NT2/D1 (cell line): Measurements from ENCODE around the gene PAXIP1.
"Not testable (repeated sequence)": the region's sequence is repeated elsewhere in the genome, so short reads cannot be mapped to it uniquely, and the experiment has no call there.

ENCODE experiments used
- DNase-seq: peaks from one replicate; pipeline ENCODE4 v3.0.0-alpha.2; 2011; ENCODE audit warnings: low read depth, low spot score
- H3K27me3 ChIP-seq: 2 replicates; pipeline ENCODE4 v1.6.0; 2011; ENCODE audit warnings: mild to moderate bottlenecking; ENCODE audit not compliant: insufficient read length, insufficient read depth
- H3K36me3 ChIP-seq: 2 replicates; pipeline ENCODE4 v1.6.1; 2011; ENCODE audit warnings: mild to moderate bottlenecking, low read length, mixed read lengths; ENCODE audit not compliant: insufficient read depth, insufficient read length
- H3K4me1 ChIP-seq: 2 replicates; pipeline ENCODE4 v1.5.1; 2011; ENCODE audit not compliant: insufficient read depth, insufficient read length
- H3K4me3 ChIP-seq: 2 replicates; pipeline ENCODE4 v1.5.1; 2011; ENCODE audit warnings: low read depth; ENCODE audit not compliant: insufficient read length
- H3K9ac ChIP-seq: 2 replicates; pipeline ENCODE4 v1.6.0; 2011; ENCODE audit warnings: low read depth; ENCODE audit not compliant: insufficient read length
- H3K9me3 ChIP-seq: 2 replicates; pipeline ENCODE4 v1.5.1; 2011; ENCODE audit warnings: mild to moderate bottlenecking, low read length; ENCODE audit not compliant: insufficient read depth
- SUZ12 ChIP-seq: IDR thresholded peaks from 2 replicates; pipeline ENCODE4 v1.6.1; 2011; ENCODE audit not compliant: insufficient read length, insufficient read depth; ENCODE audit errors: extremely low read depth
- YY1 ChIP-seq: IDR thresholded peaks from 2 replicates; pipeline ENCODE4 v1.6.1; 2011; ENCODE audit not compliant: insufficient read length, insufficient read depth
- ZNF274 ChIP-seq: IDR thresholded peaks from 2 replicates; pipeline ENCODE4 v1.6.1; 2011; ENCODE audit warnings: mild to moderate bottlenecking, low read depth, low read length

PAXIP1 gene

DNA sequence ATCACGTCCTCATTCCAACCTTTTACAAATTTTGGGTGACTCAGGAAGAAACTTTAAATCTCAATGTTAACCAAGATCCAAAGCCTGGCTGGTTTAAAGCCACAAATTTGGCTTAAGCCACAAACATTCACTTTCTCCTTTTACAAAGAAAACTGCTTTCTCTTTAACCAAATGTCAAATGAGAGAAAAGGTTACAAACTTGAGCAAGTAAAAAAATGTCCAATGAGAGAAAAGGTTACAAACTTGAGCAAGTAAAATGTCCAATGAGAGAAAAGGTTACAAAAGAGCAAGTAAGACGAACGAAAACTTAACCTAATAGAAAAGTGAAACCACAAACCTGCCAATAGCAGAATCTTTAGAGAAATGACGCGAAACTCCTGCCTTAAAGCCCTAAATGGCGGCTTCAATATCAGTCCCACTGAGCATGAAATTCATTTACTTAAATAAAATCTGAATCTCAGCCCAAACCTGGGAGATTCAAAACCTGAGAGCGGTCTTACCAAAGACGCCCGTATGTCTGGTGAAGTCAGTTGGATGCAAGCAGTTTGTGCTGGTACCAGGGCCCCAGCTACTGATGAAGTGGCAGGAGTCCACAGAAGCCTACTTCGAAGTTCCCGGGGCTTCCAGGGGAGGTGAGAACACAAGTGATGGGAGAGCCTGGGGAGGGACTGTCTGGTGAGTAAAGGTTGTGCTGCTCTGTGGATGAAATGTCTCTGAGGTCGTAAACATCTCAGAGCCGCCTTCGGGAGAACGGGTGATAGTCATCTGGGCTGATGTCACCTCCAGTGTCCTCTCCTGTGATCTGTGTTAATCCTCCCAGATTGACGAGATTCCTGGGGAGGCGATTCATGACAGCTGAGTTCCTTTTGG is 74.6 kb downstream of the PAXIP1 start:
- H3K9ac ChIP-seq = no peak overlapping the region
- DNase-seq = no peak
- H3K4me3 ChIP-seq = peak overlapping the region; percentile 3

DNA sequence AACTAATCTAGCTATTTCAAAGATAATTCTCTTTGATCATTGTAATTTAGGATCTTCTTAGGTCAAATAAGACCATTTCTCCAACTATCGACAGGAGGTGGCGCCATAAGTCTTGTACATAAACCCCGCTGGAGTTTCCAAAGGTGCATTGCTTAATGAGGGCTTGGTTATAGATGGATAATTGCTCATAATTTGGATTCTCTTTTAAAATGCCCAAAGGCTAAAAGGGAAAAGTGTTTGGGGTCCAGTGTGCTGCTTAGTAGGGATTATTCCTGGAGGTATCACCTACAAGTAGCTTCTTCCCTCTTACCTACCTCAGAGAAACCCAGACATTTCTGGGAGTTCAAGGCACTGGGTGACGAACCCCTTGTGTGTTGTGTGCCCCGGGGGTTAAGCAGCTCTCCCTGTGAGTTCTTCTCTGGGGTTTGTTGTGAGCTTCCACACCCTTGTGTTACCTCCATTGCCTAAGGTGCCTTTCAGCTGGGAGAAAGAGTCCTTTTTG is 75.2 kb downstream of the PAXIP1 start:
- no peaks in the 10 kb centered on the region for H3K36me3 ChIP-seq
- H3K9me3 ChIP-seq = peaks cover 12% of the 10 kb centered on the region
- no peak overlapping the region for H3K4me3 ChIP-seq
- no peak for TF ChIP-seq YY1
- TF ChIP-seq ZNF274 = no peak
- TF ChIP-seq SUZ12 = no peak
- no peaks in the 10 kb centered on the region for H3K27me3 ChIP-seq
- no peak overlapping the region for H3K9ac ChIP-seq
- H3K4me1 ChIP-seq = peaks cover 5% of the 10 kb centered on the region
- DNase-seq = peak; percentile 74

More for the DNA sequence above, 74.6 kb downstream of the PAXIP1 start:
- TF ChIP-seq SUZ12 = no peak
- TF ChIP-seq ZNF274 = no peak
- no peak for TF ChIP-seq YY1
- Histone ChIP-seq H3K27me3 (no peaks in the 10 kb centered on the region), H3K4me1 (peaks cover 5% of the 10 kb centered on the region), H3K9me3 (peaks cover 19% of the 10 kb centered on the region), H3K36me3 (no peaks in the 10 kb centered on the region)

DNA sequence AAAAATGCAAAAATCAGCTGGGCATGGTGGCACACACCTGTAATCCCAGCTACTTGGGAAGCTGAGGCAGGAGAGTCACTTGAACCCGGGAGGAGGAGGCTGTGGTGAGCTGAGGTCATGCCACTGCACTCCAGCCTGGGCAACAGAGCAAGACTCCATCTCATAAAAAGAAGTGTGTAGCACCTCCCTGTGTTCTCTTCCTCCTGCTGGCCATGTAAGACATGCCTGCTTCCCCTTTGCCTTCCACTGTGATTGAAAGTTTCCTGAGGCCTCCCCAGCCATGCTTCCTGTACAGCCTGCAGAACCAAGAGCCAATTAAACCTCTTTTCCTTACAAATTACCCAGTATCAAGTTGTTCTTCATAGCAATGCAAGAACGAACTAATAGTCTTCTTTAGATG is 80.5 kb downstream of the PAXIP1 start:
- not testable (repeated sequence) for H3K27me3 ChIP-seq, H3K4me3 ChIP-seq, H3K36me3 ChIP-seq, H3K9ac ChIP-seq, H3K4me1 ChIP-seq, DNase-seq
- peaks cover 11% of the 10 kb centered on the region for H3K9me3 ChIP-seq

DNA sequence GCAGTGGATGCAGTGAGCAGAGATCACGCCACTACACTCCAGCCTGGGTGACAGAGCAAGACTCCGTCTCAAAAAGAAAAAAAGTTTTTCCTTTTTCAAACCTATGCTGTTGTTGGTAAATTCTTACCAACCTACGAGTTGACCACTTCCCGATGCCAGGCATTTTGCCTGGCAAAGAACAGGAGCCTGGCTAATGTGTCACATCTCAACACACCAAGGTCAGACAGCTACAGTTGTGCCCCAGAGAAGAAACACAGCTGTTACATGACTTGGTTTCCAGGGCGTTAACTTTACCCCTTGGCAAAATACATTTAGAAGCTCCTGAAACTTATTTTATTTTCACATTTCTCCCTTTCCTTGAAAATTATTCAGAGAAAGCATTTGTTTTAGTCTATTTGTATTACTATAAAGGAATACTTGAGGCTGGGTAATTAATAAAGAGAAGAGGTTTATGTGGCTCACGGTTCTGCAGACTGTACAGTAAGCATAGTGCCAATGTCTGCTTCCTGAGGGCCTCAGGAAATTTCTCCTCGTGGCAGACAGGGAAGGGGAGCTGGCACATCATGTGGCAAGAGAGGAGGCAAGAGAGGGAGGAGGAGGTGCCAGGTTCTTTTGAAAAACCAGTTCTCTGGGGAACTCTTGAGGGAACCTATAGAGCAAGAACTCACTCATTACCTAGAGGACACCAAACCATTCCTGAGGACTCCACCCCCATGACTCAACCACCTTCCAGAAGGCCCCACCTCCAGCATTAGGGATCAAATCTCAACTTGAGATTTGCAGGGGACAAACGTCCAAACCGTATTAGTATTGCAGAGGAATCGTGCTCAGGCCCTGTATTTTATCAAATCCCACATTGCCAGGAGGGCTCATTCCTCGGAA is 83.3 kb downstream of the PAXIP1 start:
- no peak for TF ChIP-seq SUZ12
- no peak for TF ChIP-seq YY1
- no peak for TF ChIP-seq ZNF274
- H3K9me3 ChIP-seq = no peaks in the 10 kb centered on the region; the same call in 1 of the 2 replicates
- no peak for DNase-seq
- no peaks in the 10 kb centered on the region for H3K4me1 ChIP-seq
- no peak overlapping the region for H3K9ac ChIP-seq
- no peaks in the 10 kb centered on the region for H3K36me3 ChIP-seq
- no peaks in the 10 kb centered on the region for H3K27me3 ChIP-seq
- H3K4me3 ChIP-seq = no peak overlapping the region

DNA sequence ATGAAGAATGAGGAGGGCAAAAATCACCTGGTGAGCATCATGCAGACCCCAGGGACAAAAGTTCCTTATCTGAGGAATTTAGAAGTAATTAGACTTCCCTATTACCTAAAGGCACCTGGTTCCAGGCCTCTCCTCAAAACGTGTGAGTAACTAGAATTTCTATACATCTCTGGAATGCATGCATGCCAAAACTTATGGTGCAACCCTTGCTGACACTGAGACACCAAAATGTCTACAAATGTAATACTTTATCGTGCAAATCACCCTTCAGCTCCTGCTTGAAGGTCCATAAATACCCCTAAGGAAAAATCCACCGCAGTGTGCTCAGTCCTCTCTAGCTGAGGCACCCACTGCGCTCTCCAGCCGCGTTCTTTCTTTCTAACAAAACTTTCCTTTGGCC is 84.2 kb downstream of the PAXIP1 start:
- TF ChIP-seq SUZ12 (no peak), ZNF274 (no peak), YY1 (no peak)
- H3K27me3 ChIP-seq = no peaks in the 10 kb centered on the region
- H3K36me3 ChIP-seq = no peaks in the 10 kb centered on the region
- no peaks in the 10 kb centered on the region; the same call in 1 of the 2 replicates for H3K9me3 ChIP-seq
- no peaks in the 10 kb centered on the region for H3K4me1 ChIP-seq
- DNase-seq = no peak
- no peak overlapping the region for H3K9ac ChIP-seq
- no peak overlapping the region for H3K4me3 ChIP-seq

DNA sequence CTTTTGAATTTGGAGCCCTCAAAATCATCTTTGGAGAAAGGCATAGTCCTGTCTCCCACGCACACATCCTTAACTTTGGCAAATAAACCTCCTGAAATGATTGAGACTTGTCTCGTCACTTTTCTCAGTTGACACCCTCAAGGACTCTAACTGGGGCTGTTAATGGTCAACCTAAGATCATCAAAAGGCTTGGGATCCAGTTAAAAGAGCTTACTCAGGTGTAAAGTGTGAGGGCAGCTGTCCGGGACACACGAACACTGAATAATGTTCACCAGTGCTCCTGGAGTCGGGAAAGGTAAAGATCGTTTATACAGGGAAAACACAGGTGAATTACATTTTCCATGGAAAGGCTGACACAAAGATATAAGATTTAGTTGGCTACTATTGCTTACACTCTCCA is 84.7 kb downstream of the PAXIP1 start:
- no peak overlapping the region for H3K4me3 ChIP-seq
- H3K4me1 ChIP-seq = no peaks in the 10 kb centered on the region
- no peaks in the 10 kb centered on the region for H3K36me3 ChIP-seq
- no peak overlapping the region for H3K9ac ChIP-seq
- no peak for TF ChIP-seq SUZ12
- no peak for TF ChIP-seq ZNF274
- no peak for TF ChIP-seq YY1
- no peak for DNase-seq
- H3K27me3 ChIP-seq = no peaks in the 10 kb centered on the region
- no peaks in the 10 kb centered on the region; the same call in 1 of the 2 replicates for H3K9me3 ChIP-seq

DNA sequence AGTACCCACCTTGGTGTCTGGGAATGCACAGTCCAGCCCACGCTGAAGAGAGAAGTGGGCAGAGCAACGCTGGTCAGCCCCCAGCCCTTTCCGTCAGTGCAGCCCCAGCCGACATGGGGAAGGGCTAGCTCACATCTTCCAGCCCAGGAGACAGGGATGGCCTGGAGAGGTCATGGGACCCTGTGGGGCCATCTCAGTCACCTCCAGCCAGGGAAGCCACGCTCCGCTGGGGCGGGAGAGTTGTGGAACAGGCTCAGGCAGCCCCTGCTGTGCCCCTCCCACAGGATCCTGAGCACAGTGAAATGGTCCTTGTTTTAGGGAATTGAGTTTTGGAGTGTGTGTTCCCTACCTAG is 85.1 kb downstream of the PAXIP1 start:
- H3K36me3 ChIP-seq = no peaks in the 10 kb centered on the region
- TF ChIP-seq SUZ12 = no peak
- no peak for TF ChIP-seq YY1
- no peak for TF ChIP-seq ZNF274
- no peaks in the 10 kb centered on the region for H3K9me3 ChIP-seq
- no peak overlapping the region for H3K4me3 ChIP-seq
- H3K9ac ChIP-seq = no peak overlapping the region
- no peaks in the 10 kb centered on the region for H3K27me3 ChIP-seq
- no peak for DNase-seq
- no peaks in the 10 kb centered on the region for H3K4me1 ChIP-seq
